HCT116 (cell line): ENCODE measurements around the gene VPS33A. TPM values are rescaled to one million over a fixed set of nuclear protein-coding genes. Genes with fewer than 3 reads are reported as not detected.

Source experiments
- ATAC-seq: fragments of 200-7000 bp; cut with Tn5 transposase; 2 replicates; pipeline ENCODE4 v1.9.1; 2020; ENCODE audit warnings: mild to moderate bottlenecking, moderate library complexity
- BruUV-seq: library from RNA; stranded (reverse); fragments of 400-500 nt; replicated peaks from 2 replicates; lab custom pipeline; 2021; lab: Mats Ljungman, UMichigan
- CTCF ChIA-PET: fragments of 300-600 bp; sonication (Branson Sonifier 250); formaldehyde crosslinking; loops from one replicate; lab custom pipeline; 2021; ENCODE audit warnings: antibody characterized with exemption; lab: Charles Lee
- POLR2A ChIA-PET: fragments of 300-600, 350-600 bp; sonication (Branson Sonifier 250); formaldehyde crosslinking; loops from one replicate; lab custom pipeline; 2021; ENCODE audit warnings: antibody characterized with exemption; lab: Charles Lee
- RAD21 ChIA-PET, 2 experiments: fragments of 300-600 bp; sonication (Branson Sonifier 250); formaldehyde crosslinking; loops; one replicate each; lab custom pipeline; 2023; ENCODE audit warnings: low total read pairs in 2 of 2; ENCODE audit not compliant: uncharacterized antibody in 2 of 2, unreplicated experiment in 2 of 2, low non-redundant PET in 1 of 2; lab: Charles Lee
- DNase-seq: peaks from one replicate; pipeline ENCODE4 v3.0.0-alpha.2; 2010; ENCODE audit warnings: low read depth, low spot score
- H2AFZ ChIP-seq: fragments of 200-600 bp; shearing (Covaris generic), sonication (generic); 2 replicates; pipeline ENCODE4 v1.6.1; 2017; ENCODE audit warnings: low read depth, mixed run types, mixed read lengths, antibody characterized with exemption, low read length; ENCODE audit not compliant: poor library complexity, severe bottlenecking
- H3K27ac ChIP-seq: 2 replicates; pipeline ENCODE4 v1.5.1; 2012; ENCODE audit warnings: low read depth, low read length
- H3K27me3 ChIP-seq: fragments of 200-600 bp; sonication (generic); 2 replicates; pipeline ENCODE4 v1.6.1; 2016; ENCODE audit warnings: mixed run types, low read length, mixed read lengths; ENCODE audit not compliant: insufficient read depth
- H3K36me3 ChIP-seq, 2 experiments: fragments of 200-500 bp in 1 of 2; fragments of 200-600 bp in 1 of 2; sonication (Bioruptor generic) in 1 of 2; sonication (generic) in 1 of 2; 2 replicates each; pipeline versions ENCODE4 v1.5.1 to v1.6.1; 2014 to 2016; ENCODE audit warnings: low read length in 2 of 2, inconsistent platforms in 1 of 2, mixed read lengths in 1 of 2, mixed run types in 1 of 2; ENCODE audit not compliant: insufficient read depth in 2 of 2, control insufficient read depth in 1 of 2
- H3K4me1 ChIP-seq, 2 experiments: fragments of 200-600 bp in 1 of 2; sonication (generic) in 1 of 2; 2 replicates each; pipeline versions ENCODE4 v1.5.1 to v1.6.1; 2012 to 2017; ENCODE audit warnings: low read length in 2 of 2, inconsistent platforms in 1 of 2, mild to moderate bottlenecking in 1 of 2, mixed read lengths in 1 of 2, mixed run types in 1 of 2, moderate library complexity in 1 of 2; ENCODE audit not compliant: insufficient read depth in 2 of 2, control insufficient read depth in 1 of 2
- H3K4me2 ChIP-seq: fragments of 200-600 bp; sonication (generic); 2 replicates; pipeline ENCODE4 v1.6.1; 2017; ENCODE audit warnings: mixed run types, low read length, mixed read lengths
- H3K4me3 ChIP-seq, 2 experiments: fragments of 200-600 bp in 1 of 2; sonication (generic) in 1 of 2; replicated peaks in 1 of 2; 2 replicates each; pipeline ENCODE4 v1.5.1; 2011 to 2016; ENCODE audit warnings: low read length in 2 of 2, control low read depth in 1 of 2, low read depth in 1 of 2, mild to moderate bottlenecking in 1 of 2, mixed read lengths in 1 of 2, mixed run types in 1 of 2
- H3K79me2 ChIP-seq: fragments of 200-600 bp; sonication (generic); 2 replicates; pipeline ENCODE4 v1.6.1; 2017; ENCODE audit warnings: mild to moderate bottlenecking, mixed run types, low read length, moderate library complexity, mixed read lengths; ENCODE audit not compliant: insufficient read depth
- H3K9ac ChIP-seq: fragments of 200-600 bp; sonication (generic); 2 replicates; pipeline ENCODE4 v1.6.1; 2016; ENCODE audit warnings: low read length, mixed read lengths
- H3K9me2 ChIP-seq: fragments of 200-600 bp; sonication (generic), shearing (Covaris generic); 2 replicates; pipeline ENCODE4 v1.6.1; 2017; ENCODE audit warnings: mixed run types, mild to moderate bottlenecking, moderate library complexity; ENCODE audit not compliant: insufficient read depth
- H3K9me3 ChIP-seq, 2 experiments: fragments of 200-500 bp in 1 of 2; fragments of 200-600 bp in 1 of 2; sonication (Bioruptor generic) in 1 of 2; sonication (generic) in 1 of 2; 2 replicates each; pipeline ENCODE4 v1.6.1; 2014 to 2017; ENCODE audit warnings: low read length in 2 of 2, mixed read lengths in 2 of 2, inconsistent platforms in 1 of 2, low read depth in 1 of 2, mild to moderate bottlenecking in 1 of 2, mixed run types in 1 of 2, moderate library complexity in 1 of 2; ENCODE audit not compliant: control insufficient read depth in 1 of 2, insufficient read depth in 1 of 2
- H4K20me1 ChIP-seq: fragments of 200-600 bp; sonication (generic), shearing (Covaris generic); 2 replicates; pipeline ENCODE4 v1.6.1; 2017; ENCODE audit warnings: mixed run types, mild to moderate bottlenecking, moderate library complexity; ENCODE audit not compliant: insufficient read depth
- CEBPB ChIP-seq: IDR thresholded peaks from 2 replicates; pipeline ENCODE4 v1.6.1; 2012; ENCODE audit warnings: low read depth
- ELF1 ChIP-seq: IDR thresholded peaks from 2 replicates; pipeline ENCODE4 v1.6.1; 2012; ENCODE audit warnings: low read depth, borderline replicate concordance
- POLR2AphosphoS5 ChIP-seq: IDR thresholded peaks from 2 replicates; pipeline ENCODE4 v1.6.1; 2011; ENCODE audit warnings: mild to moderate bottlenecking, low read depth, low read length, moderate library complexity
- ZFX ChIP-seq: fragments of 450-650 bp; IDR thresholded peaks from 2 replicates; pipeline ENCODE4 v1.6.1; 2017
- intact Hi-C: fragments of 100-400 bp; cut with micrococcal nuclease; formaldehyde crosslinking; loops from 2 replicates; pipeline ENCODE4 v1.10.0; 2022
- total RNA-seq: library from RNA; stranded (reverse); gene quantifications from one replicate; pipeline ENCODE4 v1.2.1, GENCODE V29; 2021; ENCODE audit not compliant: unreplicated experiment
- TF ChIP-seq, protein P1 (sequence below), 3 experiments: fragments of 200-600 bp in 1 of 3; sonication (generic) in 1 of 3; IDR thresholded peaks in 2 of 3; conservative IDR thresholded peaks in 1 of 3; 2 replicates each; pipeline ENCODE4 v1.5.1; 2012 to 2017; ENCODE audit warnings: low read depth in 2 of 3, low read length in 2 of 3, antibody characterized with exemption in 1 of 3, borderline replicate concordance in 1 of 3, control low read depth in 1 of 3, mild to moderate bottlenecking in 1 of 3, mixed read lengths in 1 of 3, mixed run types in 1 of 3, moderate library complexity in 1 of 3; ENCODE audit not compliant: insufficient read depth in 1 of 3

The VPS33A gene
- total RNA-seq, 1 experiment from 2014 or later: 19.4 TPM

GRCh38 chr12:122200541-122201175 is 65.6 kb downstream of the VPS33A start:
- Histone ChIP-seq H3K9me2 (no peaks in the 10 kb centered on the region), H3K79me2 (no peaks in the 10 kb centered on the region), H4K20me1 (no peaks in the 10 kb centered on the region), H3K9ac (no peak overlapping the region), H3K27ac (no peak overlapping the region), H3K4me3 (no peak overlapping the region), H2AFZ (no peak overlapping the region), H3K36me3 (no peaks in the 10 kb centered on the region), H3K9me3 (peaks cover 0 to 4% of the 10 kb centered on the region in 2 experiments; a peak in 2 of 4 replicates), H3K4me2 (no peak overlapping the region), H3K27me3 (no peaks in the 10 kb centered on the region), H3K4me1 (peaks cover 2 to 30% of the 10 kb centered on the region in 2 experiments; a peak in 3 of 4 replicates)
- CTCF ChIA-PET: no interaction called here
- intact Hi-C loops: no loop called here
- no TSS peak for BruUV-seq
- POLR2A ChIA-PET: no interaction called here
- no peak for ATAC-seq
- TF ChIP-seq ELF1: no peak
- no peak for TF ChIP-seq POLR2AphosphoS5
- TF ChIP-seq, protein P1, sequence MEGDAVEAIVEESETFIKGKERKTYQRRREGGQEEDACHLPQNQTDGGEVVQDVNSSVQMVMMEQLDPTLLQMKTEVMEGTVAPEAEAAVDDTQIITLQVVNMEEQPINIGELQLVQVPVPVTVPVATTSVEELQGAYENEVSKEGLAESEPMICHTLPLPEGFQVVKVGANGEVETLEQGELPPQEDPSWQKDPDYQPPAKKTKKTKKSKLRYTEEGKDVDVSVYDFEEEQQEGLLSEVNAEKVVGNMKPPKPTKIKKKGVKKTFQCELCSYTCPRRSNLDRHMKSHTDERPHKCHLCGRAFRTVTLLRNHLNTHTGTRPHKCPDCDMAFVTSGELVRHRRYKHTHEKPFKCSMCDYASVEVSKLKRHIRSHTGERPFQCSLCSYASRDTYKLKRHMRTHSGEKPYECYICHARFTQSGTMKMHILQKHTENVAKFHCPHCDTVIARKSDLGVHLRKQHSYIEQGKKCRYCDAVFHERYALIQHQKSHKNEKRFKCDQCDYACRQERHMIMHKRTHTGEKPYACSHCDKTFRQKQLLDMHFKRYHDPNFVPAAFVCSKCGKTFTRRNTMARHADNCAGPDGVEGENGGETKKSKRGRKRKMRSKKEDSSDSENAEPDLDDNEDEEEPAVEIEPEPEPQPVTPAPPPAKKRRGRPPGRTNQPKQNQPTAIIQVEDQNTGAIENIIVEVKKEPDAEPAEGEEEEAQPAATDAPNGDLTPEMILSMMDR (IDR thresholded peaks at IDR 0.05 in 2 of 3, conservative IDR thresholded peaks at IDR 0.05 in 1 of 3; ENCODE audit: borderline replicate concordance in 1 of 3, insufficient read depth in 1 of 3, low read depth in 2 of 3, low read length in 2 of 3): peak in 2 of 3 experiments; percentile 13 to 33; a peak in 2 of 6 replicates
- no peak for TF ChIP-seq CEBPB
- no peak for TF ChIP-seq ZFX
- RAD21 ChIA-PET: no interaction called here
- no peak for DNase-seq
